GM12878 (cell line): ENCODE results near the gene TTLL10. TPM values are rescaled to one million over a fixed set of nuclear protein-coding genes. Genes with fewer than 3 reads are reported as not detected.
A peak's percentile ranks its signal among the peaks of the same experiment; 100 is the strongest.

ENCODE experiments used
- ATF7 ChIP-seq: fragments of 450-650 bp; IDR thresholded peaks from 2 replicates; pipeline ENCODE4 v1.6.1; 2016; ENCODE audit warnings: low read depth, mild to moderate bottlenecking
- CBFB ChIP-seq: IDR thresholded peaks from 2 replicates; pipeline ENCODE4 v1.6.1; 2016; ENCODE audit warnings: antibody characterized with exemption, low read depth
- CHD1 ChIP-seq: IDR thresholded peaks from 2 replicates; pipeline ENCODE4 v1.6.1; 2012; ENCODE audit warnings: low read depth, low read length, improper control_type of control experiment
- CHD2 ChIP-seq: IDR thresholded peaks from 2 replicates; pipeline ENCODE4 v1.6.1; 2011; ENCODE audit warnings: low read depth, low read length, improper control_type of control experiment, borderline replicate concordance
- E4F1 ChIP-seq: fragments of 450-650 bp; IDR thresholded peaks from 2 replicates; pipeline ENCODE4 v1.6.1; 2018; ENCODE audit warnings: borderline replicate concordance, mild to moderate bottlenecking; ENCODE audit not compliant: partially characterized antibody
- ELK1 ChIP-seq: IDR thresholded peaks from 2 replicates; pipeline ENCODE4 v1.6.1; 2012; ENCODE audit warnings: low read depth, low read length, improper control_type of control experiment
- FOS ChIP-seq: IDR thresholded peaks from 3 replicates; pipeline ENCODE4 v1.6.1; 2011; ENCODE audit warnings: borderline replicate concordance; ENCODE audit not compliant: insufficient read length; ENCODE audit errors: extremely low read depth
- GABPA ChIP-seq: IDR thresholded peaks from 2 replicates; pipeline ENCODE4 v1.6.1; 2014; ENCODE audit warnings: antibody characterized with exemption, low read depth, mild to moderate bottlenecking, inconsistent platforms
- GATAD2B ChIP-seq: fragments of 450-650 bp; conservative IDR thresholded peaks from 2 replicates; pipeline ENCODE4 v1.6.1; 2017; ENCODE audit warnings: low read depth, mild to moderate bottlenecking, moderate library complexity
- HSF1 ChIP-seq: fragments of 150-350 bp; IDR thresholded peaks from 2 replicates; pipeline ENCODE4 v1.6.1; 2014; ENCODE audit warnings: mild to moderate bottlenecking, low read depth, low read length
- NFYA ChIP-seq: IDR thresholded peaks from 2 replicates; pipeline ENCODE4 v1.6.1; 2011; ENCODE audit warnings: low read depth, mild to moderate bottlenecking, low read length, improper control_type of control experiment, borderline replicate concordance
- NR2C1 ChIP-seq: fragments of 450-650 bp; IDR thresholded peaks from 2 replicates; pipeline ENCODE4 v1.6.1; 2017; ENCODE audit warnings: antibody characterized with exemption, mild to moderate bottlenecking, moderate library complexity
- NR2C2 ChIP-seq: IDR thresholded peaks from 2 replicates; pipeline ENCODE4 v1.6.1; 2011; ENCODE audit warnings: borderline replicate concordance, low read depth; ENCODE audit not compliant: control insufficient read depth, insufficient read length
- NR2F1 ChIP-seq: fragments of 450-650 bp; conservative IDR thresholded peaks from 2 replicates; pipeline ENCODE4 v1.6.1; 2017; ENCODE audit warnings: mild to moderate bottlenecking
- PML ChIP-seq: IDR thresholded peaks from 2 replicates; pipeline ENCODE4 v1.6.1; 2012; ENCODE audit warnings: low read length, inconsistent platforms
- RELB ChIP-seq: fragments of 450-650 bp; IDR thresholded peaks from 2 replicates; pipeline ENCODE4 v1.6.1; 2017; ENCODE audit warnings: low read depth, mild to moderate bottlenecking, moderate library complexity
- TBL1XR1 ChIP-seq: IDR thresholded peaks from 2 replicates; pipeline ENCODE4 v1.6.1; 2012; ENCODE audit warnings: low read depth, low read length, improper control_type of control experiment
- USF1 ChIP-seq: IDR thresholded peaks from 2 replicates; pipeline ENCODE4 v1.6.1; 2011; ENCODE audit warnings: borderline replicate concordance, low read depth, mild to moderate bottlenecking, moderate library complexity, mixed read lengths, low read length; ENCODE audit not compliant: insufficient read depth; ENCODE audit errors: extremely low read length
- USF2 ChIP-seq: IDR thresholded peaks from 2 replicates; pipeline ENCODE4 v1.6.1; 2011; ENCODE audit warnings: low read depth, low read length, improper control_type of control experiment, borderline replicate concordance
- ZNF207 ChIP-seq: fragments of 450-650 bp; IDR thresholded peaks from 2 replicates; pipeline ENCODE4 v1.6.1; 2014; ENCODE audit warnings: antibody characterized with exemption, mild to moderate bottlenecking, borderline replicate concordance
- polyA plus RNA-seq, 11 experiments: library from polyadenylated mRNA; depleted of rRNA in 4 of 11; unstranded in 6 of 11; stranded (reverse) in 5 of 11; fragments of >200 nt; fragmentation: Nextera tagmentation in 4 of 11; fragmentation: Illumina TruSeq in 1 of 11; extraction: Ambion mirVana in 4 of 11; extraction: Trizol in 1 of 11; gene quantifications; 1 replicate in 1 of 11; 2 replicates in 10 of 11; pipeline versions ENCODE4 v1.2.1 to v1.2.3, GENCODE V29; 2011 to 2016; ENCODE audit warnings: inconsistent platforms in 2 of 11, missing spikeins in 2 of 11, low read depth in 1 of 11
- total RNA-seq, 4 experiments: library from RNA; depleted of rRNA in 3 of 4; stranded (reverse); fragments of >200 nt in 3 of 4; fragmentation: Illumina TruSeq in 1 of 4; extraction: Trizol in 1 of 4; gene quantifications; 2 replicates each; pipeline versions ENCODE4 v1.2.1 to v1.2.3, GENCODE V29; 2013 to 2021

Gene TTLL10
- total and polyA plus RNA-seq, 10 of the 15 experiments (the other 5 are each of a cell fraction or from before 2014, with no cell fraction given), result not detected

- TF ChIP-seq TBL1XR1, result no peak
- TF ChIP-seq PML, result no peak
- peak; percentile 75 for TF ChIP-seq E4F1
- peak; percentile 92 for TF ChIP-seq NR2C1
- peak; percentile 95 for TF ChIP-seq USF1
- TF ChIP-seq FOS, result peak; percentile 43
- TF ChIP-seq NR2F1, result peak; percentile 71
- peak; percentile 81; the same call in 1 of the 2 replicates for TF ChIP-seq CHD2
- no peak for TF ChIP-seq RELB
- peak; percentile 89; the same call in 1 of the 2 replicates for TF ChIP-seq ZNF207
- TF ChIP-seq ELK1, result 0 out of 2 replicates have a peak, but pooled peaks have one; percentile 54
- TF ChIP-seq CHD1, result no peak
- TF ChIP-seq GATAD2B, result peak; percentile 95
- no peak for TF ChIP-seq ATF7
- TF ChIP-seq USF2, result peak; percentile 94
- no peak for TF ChIP-seq NR2C2
- no peak for TF ChIP-seq NFYA
- TF ChIP-seq HSF1, result no peak
- 0 out of 2 replicates have a peak, but pooled peaks have one; percentile 26 for TF ChIP-seq CBFB
- no peak for TF ChIP-seq GABPA
Measured at GRCh38 chr1:1231400-1232207, 57.9 kb downstream of the TTLL10 start, which contains the start of gene SDF4 (continued).
